Activated CD4-positive, alpha-beta T cell treated with anti-CD3 and anti-CD28 coated beads for 48 hours (primary cell): ENCODE data around the gene UST.
"Not testable (repeated sequence)": the region's sequence is repeated elsewhere in the genome, so short reads cannot be mapped to it uniquely, and the experiment has no call there.

Experiments used
- DNase-seq: peaks from one replicate; pipeline ENCODE4 v3.0.0-alpha.2; 2020

The UST gene

GRCh38 chr6:148736774-148737412 lies 9.9 kb upstream of the UST start:
- DNase-seq: no peak

- DNase-seq: no peak
Measured at GRCh38 chr6:148737806-148738205, 9.0 kb upstream of the UST start.

GRCh38 chr6:148738946-148739821 lies 7.6 kb upstream of the UST start:
- no peak for DNase-seq

- no peak for DNase-seq
Measured at GRCh38 chr6:148739822-148740128, 7.1 kb upstream of the UST start.

- no peak for DNase-seq
Measured at GRCh38 chr6:148743476-148743875, 3.4 kb upstream of the UST start.

- no peak for DNase-seq
Measured at GRCh38 chr6:148745926-148746325, 904 bp upstream of the UST start.

GRCh38 chr6:148747145-148747470 lies 278 bp downstream of the UST start:
- peak; percentile 27 for DNase-seq

- DNase-seq: peak; percentile 50
Measured at GRCh38 chr6:148747471-148748165, 788 bp downstream of the UST start.

- DNase-seq: no peak
Measured at GRCh38 chr6:148749674-148750073, 2.8 kb downstream of the UST start.

- no peak for DNase-seq
Measured at GRCh38 chr6:148750838-148751792, 4.3 kb downstream of the UST start.

- no peak for DNase-seq
Measured at GRCh38 chr6:148751793-148752170, 5.0 kb downstream of the UST start.

GRCh38 chr6:148755379-148755778 lies 8.5 kb downstream of the UST start:
- DNase-seq: not testable (repeated sequence)

GRCh38 chr6:148757944-148758480 lies 11.2 kb downstream of the UST start:
- no peak for DNase-seq

- DNase-seq: peak; percentile 59
Measured at GRCh38 chr6:148758492-148758891, 11.7 kb downstream of the UST start.

- DNase-seq: no peak
Measured at GRCh38 chr6:148760258-148760534, 13.4 kb downstream of the UST start.

- DNase-seq: peak; percentile 62
Measured at GRCh38 chr6:148760568-148761526, 14.0 kb downstream of the UST start.

- peak; percentile 26 for DNase-seq
Measured at GRCh38 chr6:148761527-148762011, 14.7 kb downstream of the UST start.

- DNase-seq: no peak
Measured at GRCh38 chr6:148762231-148762630, 15.4 kb downstream of the UST start.

- not testable (repeated sequence) for DNase-seq
Measured at GRCh38 chr6:148764259-148765020, 17.6 kb downstream of the UST start.
